Measurements from ENCODE around the gene LRCH2.

- TF ChIP-seq NR2C2 (CRISPR knock-in tag; IDR thresholded peaks at IDR 0.05; ENCODE audit: borderline replicate concordance), result no peak
- no peak for TF ChIP-seq MAZ (IDR thresholded peaks at IDR 0.05; ENCODE audit: borderline replicate concordance, low read depth, low read length)
- no peak for TF ChIP-seq MAZ (CRISPR knock-in tag; IDR thresholded peaks at IDR 0.05; ENCODE audit: low read depth)
- no peak for TF ChIP-seq ZNF704 (CRISPR knock-in tag; IDR thresholded peaks at IDR 0.05; ENCODE audit: borderline replicate concordance)
- no peak for TF ChIP-seq NRL (CRISPR knock-in tag; IDR thresholded peaks at IDR 0.05; ENCODE audit: borderline replicate concordance)
- TF ChIP-seq POLR2AphosphoS5 (IDR thresholded peaks at IDR 0.05; ENCODE audit: low read depth, low read length), result no peak
- TF ChIP-seq ZFX (CRISPR knock-in tag; IDR thresholded peaks at IDR 0.05; ENCODE audit: low read depth), result no peak
- TF ChIP-seq GMEB1 (CRISPR knock-in tag; IDR thresholded peaks at IDR 0.05; ENCODE audit: borderline replicate concordance), result no peak
- TF ChIP-seq CTCF (CRISPR knock-in tag; IDR thresholded peaks at IDR 0.05), result no peak
- TF ChIP-seq ELF1 (CRISPR knock-in tag; IDR thresholded peaks at IDR 0.05), result no peak
- no peak for TF ChIP-seq SMYD3 (CRISPR knock-in tag; IDR thresholded peaks at IDR 0.05)
- no peak for TF ChIP-seq ZNF510 (CRISPR knock-in tag; IDR thresholded peaks at IDR 0.05; ENCODE audit: low read depth)
- no peak for TF ChIP-seq PBX3 (CRISPR knock-in tag; IDR thresholded peaks at IDR 0.05; ENCODE audit: borderline replicate concordance)
- TF ChIP-seq ZBTB49 (CRISPR knock-in tag; IDR thresholded peaks at IDR 0.05; ENCODE audit: borderline replicate concordance), result no peak
Observed at GRCh38 chrX:115269051-115269683, 35.3 kb upstream of the LRCH2 start.

Measured in HepG2 (cell line).